ENCODE results near the gene MLN.

Gene MLN

GRCh38 chr6:33765368-33765767, 38.4 kb downstream of the MLN start:
- H3K9ac ChIP-seq (ENCODE audit: low read depth, low read length): no peak overlapping the region
- H4K20me1 ChIP-seq (ENCODE audit: insufficient read depth, low read length): no peaks in the 10 kb centered on the region; the same call in 1 of the 2 replicates
- TF ChIP-seq EZH2 (IDR thresholded peaks at IDR 0.05; ENCODE audit: borderline replicate concordance, low read depth, low read length, severe bottlenecking) (no peak), CTCF (IDR thresholded peaks at IDR 0.05; ENCODE audit: borderline replicate concordance, extremely low read depth, low read length, poor library complexity, severe bottlenecking) (no peak)
- no peak for ATAC-seq (ENCODE audit: insufficient read depth, low read depth)
- no peaks in the 10 kb centered on the region for H3K36me3 ChIP-seq (ENCODE audit: insufficient read depth, low read length)
- no peaks in the 10 kb centered on the region for H3K27me3 ChIP-seq (ENCODE audit: insufficient read depth, low read length, poor library complexity)
- H2AFZ ChIP-seq (ENCODE audit: low read depth, low read length): no peak overlapping the region
- no peak for DNase-seq
- H3K4me1 ChIP-seq (ENCODE audit: insufficient read depth, low read length): no peaks in the 10 kb centered on the region
- H3K79me2 ChIP-seq (ENCODE audit: insufficient read depth, low read length): no peaks in the 10 kb centered on the region
- no peak overlapping the region for H3K27ac ChIP-seq (ENCODE audit: low read length)
- no peaks in the 10 kb centered on the region for H3K9me3 ChIP-seq (ENCODE audit: insufficient read depth, low read length, severe bottlenecking)
- H3K4me3 ChIP-seq (ENCODE audit: low read depth in 1 of 2, low read length in 2 of 2): no peak overlapping the region
- no peak overlapping the region for H3K4me2 ChIP-seq (ENCODE audit: insufficient read depth, low read length)

GRCh38 chr6:33764036-33764435, 39.8 kb downstream of the MLN start:
- ATAC-seq (ENCODE audit: insufficient read depth, low read depth): no peak
- TF ChIP-seq CTCF (IDR thresholded peaks at IDR 0.05; ENCODE audit: borderline replicate concordance, extremely low read depth, low read length, poor library complexity, severe bottlenecking) (no peak), EZH2 (IDR thresholded peaks at IDR 0.05; ENCODE audit: borderline replicate concordance, low read depth, low read length, severe bottlenecking) (no peak)
- no peaks in the 10 kb centered on the region; the same call in 1 of the 2 replicates for H4K20me1 ChIP-seq (ENCODE audit: insufficient read depth, low read length)

GRCh38 chr6:33763483-33763882, 40.3 kb downstream of the MLN start:
- Histone ChIP-seq H3K27me3 (ENCODE audit: insufficient read depth, low read length, poor library complexity) (peaks cover 3% of the 10 kb centered on the region), H3K9me3 (ENCODE audit: insufficient read depth, low read length, severe bottlenecking) (no peaks in the 10 kb centered on the region), H3K79me2 (ENCODE audit: insufficient read depth, low read length) (no peaks in the 10 kb centered on the region), H3K36me3 (ENCODE audit: insufficient read depth, low read length) (no peaks in the 10 kb centered on the region), H4K20me1 (ENCODE audit: insufficient read depth, low read length) (no peaks in the 10 kb centered on the region; the same call in 1 of the 2 replicates), H2AFZ (ENCODE audit: low read depth, low read length) (no peak overlapping the region), H3K4me2 (ENCODE audit: insufficient read depth, low read length) (no peak overlapping the region), H3K9ac (ENCODE audit: low read depth, low read length) (no peak overlapping the region), H3K4me3 (ENCODE audit: low read depth in 1 of 2, low read length in 2 of 2) (no peak overlapping the region), H3K27ac (ENCODE audit: low read length) (no peak overlapping the region), H3K4me1 (ENCODE audit: insufficient read depth, low read length) (no peaks in the 10 kb centered on the region)
- no peak for ATAC-seq (ENCODE audit: insufficient read depth, low read depth)
- DNase-seq: no peak
- TF ChIP-seq CTCF (IDR thresholded peaks at IDR 0.05; ENCODE audit: borderline replicate concordance, extremely low read depth, low read length, poor library complexity, severe bottlenecking): no peak
- no peak for TF ChIP-seq EZH2 (IDR thresholded peaks at IDR 0.05; ENCODE audit: borderline replicate concordance, low read depth, low read length, severe bottlenecking)

More at GRCh38 chr6:33764036-33764435, 39.8 kb downstream of the MLN start:
- no peaks in the 10 kb centered on the region for H3K79me2 ChIP-seq (ENCODE audit: insufficient read depth, low read length)
- no peak overlapping the region for H3K9ac ChIP-seq (ENCODE audit: low read depth, low read length)
- no peak overlapping the region for H3K4me2 ChIP-seq (ENCODE audit: insufficient read depth, low read length)
- DNase-seq: no peak
- H3K27ac ChIP-seq (ENCODE audit: low read length): no peak overlapping the region
- no peaks in the 10 kb centered on the region for H3K4me1 ChIP-seq (ENCODE audit: insufficient read depth, low read length)
- H3K9me3 ChIP-seq (ENCODE audit: insufficient read depth, low read length, severe bottlenecking): no peaks in the 10 kb centered on the region
- peaks cover 3% of the 10 kb centered on the region for H3K27me3 ChIP-seq (ENCODE audit: insufficient read depth, low read length, poor library complexity)
- no peak overlapping the region for H3K4me3 ChIP-seq (ENCODE audit: low read depth in 1 of 2, low read length in 2 of 2)
- no peaks in the 10 kb centered on the region for H3K36me3 ChIP-seq (ENCODE audit: insufficient read depth, low read length)
- no peak overlapping the region for H2AFZ ChIP-seq (ENCODE audit: low read depth, low read length)

GRCh38 chr6:33762713-33763112, 41.1 kb downstream of the MLN start:
- no peak for DNase-seq
- Histone ChIP-seq H3K4me2 (ENCODE audit: insufficient read depth, low read length) (no peak overlapping the region), H2AFZ (ENCODE audit: low read depth, low read length) (no peak overlapping the region), H3K79me2 (ENCODE audit: insufficient read depth, low read length) (no peaks in the 10 kb centered on the region), H3K9me3 (ENCODE audit: insufficient read depth, low read length, severe bottlenecking) (no peaks in the 10 kb centered on the region), H3K4me3 (ENCODE audit: low read depth in 1 of 2, low read length in 2 of 2) (no peak overlapping the region), H3K27me3 (ENCODE audit: insufficient read depth, low read length, poor library complexity) (peaks cover 3% of the 10 kb centered on the region), H3K36me3 (ENCODE audit: insufficient read depth, low read length) (no peaks in the 10 kb centered on the region), H4K20me1 (ENCODE audit: insufficient read depth, low read length) (no peaks in the 10 kb centered on the region; the same call in 1 of the 2 replicates), H3K9ac (ENCODE audit: low read depth, low read length) (no peak overlapping the region), H3K27ac (ENCODE audit: low read length) (no peak overlapping the region), H3K4me1 (ENCODE audit: insufficient read depth, low read length) (no peaks in the 10 kb centered on the region)
- TF ChIP-seq EZH2 (IDR thresholded peaks at IDR 0.05; ENCODE audit: borderline replicate concordance, low read depth, low read length, severe bottlenecking) (no peak), CTCF (IDR thresholded peaks at IDR 0.05; ENCODE audit: borderline replicate concordance, extremely low read depth, low read length, poor library complexity, severe bottlenecking) (no peak)
- ATAC-seq (ENCODE audit: insufficient read depth, low read depth): no peak

Measured in DND-41 (cell line).